ENCODE data around the gene PRRT1. TPM values are rescaled to one million over a fixed set of nuclear protein-coding genes. Genes with fewer than 3 reads are reported as not detected.

PRRT1 gene
- total RNA-seq, 1 donor from 2014 or later: 1.2 TPM

DNA sequence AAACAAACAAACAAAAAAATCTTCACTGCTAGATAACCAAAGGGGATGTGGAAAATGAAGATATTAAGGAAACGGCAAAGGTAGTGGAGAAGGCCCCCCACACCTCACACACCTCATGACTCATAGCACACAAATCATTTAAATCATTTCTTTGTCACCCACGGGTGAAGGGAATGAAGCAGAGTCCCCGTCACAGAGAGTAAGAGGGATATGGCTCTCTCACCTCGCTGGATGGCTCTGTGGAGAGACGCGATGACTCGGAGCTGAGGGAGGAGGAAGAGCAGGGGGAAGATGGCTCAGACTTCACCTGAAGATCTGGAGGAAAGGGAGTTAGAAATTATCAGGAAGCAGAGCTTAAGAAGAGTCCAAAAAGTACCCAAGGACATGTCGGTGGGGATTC is 24.9 kb downstream of the PRRT1 start:
- no peak for DNase-seq (ENCODE audit: low spot score)

DNA sequence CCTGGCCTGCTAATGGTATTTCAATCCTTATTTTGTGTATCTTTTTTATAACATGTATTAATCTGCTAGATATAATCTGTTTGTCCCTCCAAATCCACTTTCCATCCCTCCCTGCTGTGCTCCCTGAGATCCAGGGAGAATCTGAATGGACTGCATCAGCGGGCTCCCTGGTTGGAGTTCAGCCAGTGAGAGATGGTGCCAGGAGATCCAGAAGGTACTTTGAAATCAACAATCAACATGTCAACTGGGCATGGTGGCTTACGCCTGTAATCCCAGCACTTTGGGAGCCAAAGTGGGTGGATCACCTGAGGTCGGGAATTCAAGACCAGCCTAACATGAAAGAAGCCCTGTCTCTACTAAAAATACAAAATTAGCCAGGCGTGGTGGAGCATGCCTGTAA is 28.1 kb downstream of the PRRT1 start:
- DNase-seq (ENCODE audit: low spot score): no peak

DNA sequence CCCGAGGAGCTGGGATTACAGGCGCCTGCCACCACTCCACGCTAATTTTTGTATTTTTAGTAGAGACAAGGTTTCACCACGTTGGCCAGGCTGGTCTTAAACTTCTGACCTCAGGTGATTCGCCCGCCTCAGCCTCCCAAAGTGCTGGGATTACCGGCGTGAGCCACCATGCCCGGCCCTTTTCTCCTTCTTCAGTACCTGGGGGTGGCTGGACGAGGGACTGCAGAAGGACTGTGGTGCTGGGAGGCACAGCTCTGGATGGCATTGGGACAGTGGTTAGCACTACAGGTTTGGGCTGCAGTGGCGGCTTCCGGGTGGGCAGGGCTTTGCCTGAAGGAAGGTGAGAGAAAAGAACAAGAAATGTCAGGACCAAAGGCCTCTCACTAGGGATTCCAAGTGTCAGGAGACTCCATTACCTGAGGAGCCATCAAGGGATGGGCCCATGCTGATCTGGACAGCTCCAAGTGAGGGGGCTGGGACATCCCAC is 31.1 kb downstream of the PRRT1 start:
- no peak for DNase-seq (ENCODE audit: low spot score)

DNA sequence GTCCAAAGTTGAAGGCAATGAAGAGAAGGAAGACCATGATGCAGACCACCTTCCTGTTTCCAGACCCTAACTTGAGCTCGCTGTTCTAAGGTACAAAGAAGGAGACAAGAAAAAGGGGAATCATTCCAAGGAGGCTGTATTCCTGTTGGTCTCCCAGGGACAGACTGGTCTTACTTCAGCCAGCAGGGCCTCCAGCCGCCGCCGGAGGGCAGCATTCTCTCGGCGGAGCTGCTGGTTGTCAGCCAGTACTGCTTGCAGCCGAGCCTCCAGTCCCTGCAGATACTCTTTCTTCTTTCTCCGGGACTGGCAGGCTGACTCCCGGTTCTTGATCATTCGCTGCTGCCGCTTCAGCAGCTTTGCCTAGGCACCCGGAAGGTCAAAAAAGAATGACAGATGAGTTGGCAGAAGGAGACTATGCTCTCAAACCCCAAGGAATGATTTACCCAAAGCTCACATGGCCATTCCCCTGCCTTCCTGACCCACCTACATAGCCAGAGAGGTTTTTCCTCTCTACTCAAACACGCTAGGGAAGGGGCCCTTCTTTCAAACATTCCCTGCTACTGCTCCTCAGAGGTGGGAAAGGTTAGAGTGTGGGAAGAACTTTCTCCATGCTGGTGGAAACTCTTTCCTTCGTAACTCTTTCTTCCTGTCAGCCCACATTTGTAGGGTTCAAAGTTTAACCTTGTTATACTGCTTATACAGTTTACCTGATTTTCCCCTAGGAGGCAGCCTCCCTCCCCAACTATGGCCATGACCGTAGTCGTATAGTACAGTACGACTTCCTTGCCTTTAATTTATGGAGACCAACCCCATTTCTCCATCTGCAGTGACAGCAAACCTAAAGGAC is 32.7 kb downstream of the PRRT1 start:
- DNase-seq (ENCODE audit: low spot score): peak; percentile 90

DNA sequence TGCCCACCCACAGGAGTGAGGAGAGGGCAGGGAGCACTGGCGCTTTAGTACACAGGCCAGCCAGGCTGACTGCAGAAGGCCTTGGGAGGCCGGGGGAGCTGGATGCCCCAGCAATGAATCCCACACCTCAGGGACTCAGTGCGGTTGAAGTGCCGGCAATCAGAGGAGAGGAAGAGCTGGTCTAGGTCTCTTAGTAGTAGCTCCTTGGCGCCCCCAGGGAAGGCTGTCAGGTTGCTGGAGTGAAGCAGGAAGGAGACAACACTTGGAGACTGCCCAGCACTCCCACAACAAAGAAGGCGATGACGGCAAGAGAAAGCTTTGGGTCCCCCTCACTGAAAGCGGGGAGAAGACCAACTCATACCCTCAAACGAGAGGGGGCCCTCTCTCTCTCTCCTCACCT is 34.3 kb downstream of the PRRT1 start:
- no peak for DNase-seq (ENCODE audit: low spot score)

DNA sequence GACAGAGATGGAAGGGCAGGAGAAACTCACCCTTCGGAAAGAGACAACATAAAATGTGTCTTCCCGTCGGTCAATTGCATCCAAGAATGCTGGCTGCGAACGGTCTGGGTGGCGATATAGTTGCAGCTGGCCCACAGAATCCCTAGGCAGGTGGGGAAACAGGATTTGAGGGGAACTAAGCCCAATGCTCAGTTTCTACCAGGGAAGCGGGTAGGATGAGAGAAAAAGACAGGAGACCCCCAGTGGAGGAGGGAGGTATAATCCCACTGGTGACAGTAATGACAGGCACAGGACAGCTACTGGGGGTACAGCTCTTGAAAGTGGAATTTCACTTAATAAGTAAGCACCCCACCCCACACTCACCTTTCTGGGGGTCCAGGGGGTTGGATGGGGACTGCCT is 35.1 kb downstream of the PRRT1 start:
- no peak for DNase-seq (ENCODE audit: low spot score)

DNA sequence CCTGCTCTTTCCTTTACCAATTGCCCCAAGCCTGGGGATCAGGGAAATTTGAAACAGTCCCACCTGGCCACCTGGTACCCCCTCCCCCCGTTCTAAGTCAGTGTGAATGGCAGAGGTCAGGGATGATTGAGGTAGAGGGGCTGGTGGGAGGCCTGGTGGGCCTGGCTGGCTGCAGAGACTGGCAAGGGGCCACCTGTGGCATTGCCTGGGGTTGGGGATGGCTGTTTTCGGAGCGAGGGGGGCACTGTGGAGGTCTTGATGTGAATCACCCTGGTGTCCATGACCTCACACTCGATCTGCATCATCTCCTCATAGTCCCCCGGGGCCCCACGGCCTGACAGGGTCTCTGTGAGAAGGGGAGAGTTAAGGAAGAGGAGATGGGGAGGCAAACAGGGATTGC is 36.1 kb downstream of the PRRT1 start:
- no peak for DNase-seq (ENCODE audit: low spot score)

DNA sequence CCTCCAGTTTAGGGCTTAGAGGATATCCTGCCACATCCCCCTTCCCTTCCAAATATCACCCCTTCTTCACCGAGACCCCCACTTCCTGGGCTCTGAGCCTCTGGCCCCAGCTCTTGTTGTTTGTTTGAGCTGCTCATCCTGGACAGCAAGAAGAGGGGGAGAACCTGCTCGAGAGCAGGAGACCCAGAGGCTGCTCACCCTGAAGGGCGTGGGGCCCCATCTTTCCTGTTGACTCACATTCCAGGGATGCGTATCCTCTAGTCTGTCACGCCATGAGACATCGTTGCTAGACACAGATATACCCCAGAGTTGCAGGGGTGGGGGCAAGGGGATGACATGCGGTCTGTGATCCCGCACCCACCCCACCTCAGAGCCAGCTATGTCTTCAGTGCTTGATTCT is 36.9 kb downstream of the PRRT1 start:
- peak; percentile 81 for DNase-seq (ENCODE audit: low spot score)

DNA sequence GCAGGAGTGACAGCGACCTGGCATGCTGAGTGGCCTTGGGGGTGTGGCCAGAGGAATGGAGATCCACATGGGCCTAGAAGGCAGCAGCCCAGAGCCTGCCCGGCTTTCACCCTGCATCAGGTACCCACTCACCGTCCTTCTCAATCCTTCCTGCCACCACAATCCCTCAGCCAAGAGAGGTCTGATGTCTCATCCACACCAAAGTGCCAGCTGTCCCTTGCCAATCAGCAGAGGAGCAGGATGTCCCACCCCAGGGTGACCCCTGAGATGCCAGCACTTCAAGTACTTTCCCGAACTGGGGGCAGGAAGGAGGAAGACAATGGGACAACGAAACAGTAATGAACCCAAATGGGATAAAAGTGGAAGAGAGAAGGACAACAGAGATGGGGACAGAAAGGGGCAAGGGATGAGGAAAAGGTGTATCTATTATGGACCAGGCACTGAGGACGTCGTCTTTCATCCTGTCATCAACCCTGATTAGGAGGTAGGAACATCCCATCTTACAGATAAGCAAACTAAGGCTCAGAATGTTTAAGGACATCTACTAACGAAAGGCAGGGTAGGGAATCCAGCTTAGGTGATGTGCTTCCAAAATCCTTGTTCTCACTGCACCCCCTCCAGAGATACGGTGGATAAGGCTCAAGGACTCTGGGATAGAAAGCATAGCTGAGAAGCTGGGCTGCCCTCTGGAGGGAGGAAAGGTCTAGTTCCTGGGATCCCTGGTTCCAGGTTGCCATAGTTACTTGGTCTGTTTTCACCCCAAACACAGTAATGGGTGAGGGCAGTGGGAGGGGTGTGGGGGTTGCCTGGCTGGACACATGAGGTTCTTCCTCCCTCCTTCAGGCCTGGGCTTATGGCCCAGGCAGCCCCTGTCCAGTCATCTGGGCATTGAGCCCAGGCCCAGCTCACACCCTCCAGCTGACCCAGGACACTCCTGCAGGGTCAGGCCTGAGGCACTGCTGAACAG is 38.1 kb downstream of the PRRT1 start:
- peak; percentile 90 for DNase-seq (ENCODE audit: low spot score)

DNA sequence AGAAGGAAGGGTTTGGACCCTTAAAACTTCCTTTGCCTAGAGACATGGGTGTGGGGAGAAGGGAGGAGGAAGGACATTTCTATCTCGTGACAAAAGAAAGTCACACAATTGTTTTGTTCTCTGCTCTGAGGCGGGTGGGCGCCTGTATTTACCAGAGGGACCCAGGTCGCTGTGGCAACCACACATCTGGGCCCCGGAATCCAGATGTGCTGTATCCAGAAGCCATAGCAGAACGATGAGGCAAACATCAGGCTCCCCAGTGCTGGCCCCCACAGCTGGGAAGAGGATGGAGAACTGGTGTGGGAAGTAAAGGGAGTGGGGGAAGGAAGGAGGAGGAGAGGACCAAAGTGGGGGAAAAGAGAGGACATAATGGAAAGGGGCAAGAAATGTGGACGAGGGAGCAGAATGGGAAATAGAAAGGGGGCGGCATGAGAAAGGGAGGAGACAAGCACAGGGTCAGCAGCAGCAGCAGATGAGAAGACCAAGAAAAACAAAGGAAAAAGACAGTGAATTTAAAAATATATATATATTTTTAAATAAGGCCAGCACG is 39.2 kb downstream of the PRRT1 start:
- peak; percentile 58 for DNase-seq (ENCODE audit: low spot score)

DNA sequence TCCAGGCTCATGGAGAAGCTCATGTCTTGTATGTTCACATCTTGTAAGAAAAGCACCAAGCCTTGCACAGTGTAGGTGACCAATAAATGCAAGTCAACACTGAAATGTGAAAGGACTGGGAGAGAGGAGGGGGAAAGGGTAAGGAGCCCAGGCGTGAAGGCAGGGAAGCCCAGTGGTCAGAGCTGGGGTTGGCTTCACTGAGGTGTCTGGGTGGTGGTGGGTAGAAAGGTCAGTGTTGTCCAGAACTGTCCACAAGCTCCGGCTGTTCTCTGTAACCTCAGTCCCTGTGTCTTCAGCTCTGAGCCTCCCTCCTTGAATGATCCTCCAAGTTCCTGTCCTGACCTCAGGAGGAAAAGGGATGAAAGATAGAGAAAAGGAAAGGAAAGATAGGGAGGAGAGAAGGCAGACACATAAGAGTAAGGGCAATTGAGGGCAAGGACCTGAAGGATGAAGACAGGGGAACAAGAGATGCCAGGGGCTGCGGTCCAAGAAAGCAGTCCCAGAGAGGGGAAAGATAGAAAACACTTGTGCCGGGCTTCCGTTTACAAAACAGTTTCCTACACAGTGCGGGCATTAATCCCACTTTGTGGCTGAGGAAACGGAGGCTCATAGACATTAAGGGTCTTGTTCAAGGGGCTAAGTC is 40.2 kb downstream of the PRRT1 start:
- DNase-seq (ENCODE audit: low spot score): no peak

DNA sequence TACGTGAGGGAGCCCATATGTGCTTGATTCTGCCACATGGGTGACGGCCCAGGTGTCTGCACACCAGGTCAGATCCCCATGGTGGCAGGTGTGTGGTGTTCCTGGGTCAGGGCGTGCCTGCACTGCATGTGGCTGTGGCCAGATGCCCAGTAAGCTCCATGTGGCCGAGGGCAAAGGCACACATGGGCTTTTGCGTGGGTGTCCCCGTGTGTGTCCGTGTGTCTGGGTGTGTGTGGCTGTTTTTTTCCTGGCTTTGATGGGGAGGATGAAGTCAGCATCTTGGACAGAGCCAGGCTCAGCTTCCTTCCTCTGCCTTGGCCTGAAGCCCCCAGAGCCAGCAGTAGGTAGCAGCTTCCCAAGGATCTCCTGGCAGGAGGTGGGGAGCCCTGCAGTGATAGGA is 41.1 kb downstream of the PRRT1 start:
- no peak for DNase-seq (ENCODE audit: low spot score)

DNA sequence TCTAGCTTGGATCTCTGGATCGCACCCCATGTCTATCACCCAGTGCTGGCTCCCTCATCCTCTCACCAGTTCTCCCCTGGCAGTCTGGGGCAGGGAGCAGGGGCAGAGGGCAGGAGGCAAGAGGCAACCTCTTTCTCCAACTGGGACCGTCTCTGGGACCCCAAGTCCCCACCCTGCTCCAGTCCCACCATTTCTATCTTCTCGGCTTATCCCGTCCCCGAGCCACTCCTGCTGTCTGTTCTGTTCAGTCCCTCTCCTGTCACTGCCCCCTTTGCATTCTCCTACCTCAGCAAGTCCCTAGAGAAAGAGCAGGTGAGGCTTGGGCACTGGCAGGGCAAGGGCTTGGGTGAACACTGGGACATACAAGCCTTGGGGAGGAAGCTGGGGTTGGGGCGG is 42.0 kb downstream of the PRRT1 start:
- DNase-seq (ENCODE audit: low spot score): no peak

DNA sequence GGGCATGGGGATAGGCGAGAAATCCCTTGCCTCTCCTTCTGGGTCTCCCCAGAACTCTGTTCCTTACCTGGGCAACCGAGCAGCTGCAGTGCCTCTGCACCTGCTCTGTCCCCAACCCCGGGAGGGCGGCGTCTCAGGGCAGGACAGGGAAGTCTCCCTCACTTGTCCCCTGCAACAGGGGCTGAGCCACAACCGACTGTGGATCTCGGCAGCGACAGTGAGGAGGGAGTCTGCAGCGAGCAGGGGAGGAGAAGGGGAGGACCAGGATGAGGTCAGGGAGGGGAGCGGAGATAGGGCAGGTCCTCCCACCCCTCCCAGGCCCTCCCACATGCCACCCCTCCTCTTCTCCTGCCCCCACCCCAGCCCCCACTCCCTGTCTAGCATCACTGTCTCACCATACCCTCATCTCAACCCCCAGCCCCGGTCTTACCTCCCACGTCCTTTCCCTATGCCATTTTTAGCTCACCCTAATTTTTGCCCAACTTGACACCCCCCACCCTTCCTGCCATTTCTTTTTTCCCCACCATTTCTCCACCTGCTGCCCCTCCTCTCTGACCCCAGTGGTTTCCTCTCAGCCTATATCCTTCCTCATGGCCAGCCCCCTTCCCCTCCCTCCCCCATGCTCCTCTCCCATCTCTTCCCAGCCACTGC is 42.5 kb downstream of the PRRT1 start, which contains the start of gene TNXB:
Gene TNXB (minus strand): TSS at position 225 of the 651 bp plus-strand sequence. CDS start 11,140 bp downstream, outside the sequence.
- no peak for DNase-seq (ENCODE audit: low spot score)

DNA sequence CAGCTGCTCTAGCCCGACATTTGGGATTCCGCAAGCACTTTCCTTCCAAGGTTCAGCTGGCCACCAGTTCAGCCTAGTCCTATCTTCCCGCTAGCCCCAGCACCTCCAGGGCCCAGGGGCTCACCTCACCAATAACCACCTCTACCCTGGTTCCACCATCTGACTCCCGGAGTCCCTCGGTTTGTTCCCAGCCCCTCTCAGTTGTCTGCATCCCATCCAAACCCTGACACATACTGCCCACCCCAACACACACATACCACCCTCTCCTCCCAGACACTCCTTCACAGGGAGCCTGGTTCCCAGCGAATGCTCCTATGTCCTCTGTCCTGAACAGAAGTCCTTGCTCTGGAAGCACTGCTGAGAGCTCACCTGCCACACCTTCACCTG is 43.0 kb downstream of the PRRT1 start:
- no peak for DNase-seq (ENCODE audit: low spot score)

DNA sequence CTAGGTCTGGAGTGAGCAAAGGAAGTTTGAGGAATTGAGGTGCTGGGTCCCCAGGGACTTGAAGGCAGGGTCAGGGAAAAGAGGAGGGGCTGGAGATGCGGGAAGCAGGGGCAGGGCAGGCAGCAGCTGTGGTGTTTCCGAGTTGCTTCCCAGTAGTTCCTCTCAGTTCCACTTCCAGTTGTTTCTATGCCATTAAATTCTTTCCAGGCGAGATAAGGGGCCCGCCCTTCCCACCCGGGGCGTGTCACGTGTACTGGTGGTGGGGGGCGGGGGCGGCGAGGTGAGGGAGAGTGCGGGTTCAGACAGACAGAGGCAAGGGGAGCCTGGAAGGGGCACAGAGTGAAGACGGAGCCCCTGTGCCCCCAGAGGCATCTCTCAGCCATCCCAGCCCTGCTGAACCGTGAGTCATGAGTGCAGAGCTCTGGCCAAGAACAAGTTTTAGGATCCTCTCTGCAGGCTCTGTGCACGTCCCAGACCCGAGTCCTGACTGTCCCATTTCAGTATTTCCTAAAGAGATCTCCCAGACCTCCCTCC is 43.6 kb downstream of the PRRT1 start:
- peak; percentile 85 for DNase-seq (ENCODE audit: low spot score)

DNA sequence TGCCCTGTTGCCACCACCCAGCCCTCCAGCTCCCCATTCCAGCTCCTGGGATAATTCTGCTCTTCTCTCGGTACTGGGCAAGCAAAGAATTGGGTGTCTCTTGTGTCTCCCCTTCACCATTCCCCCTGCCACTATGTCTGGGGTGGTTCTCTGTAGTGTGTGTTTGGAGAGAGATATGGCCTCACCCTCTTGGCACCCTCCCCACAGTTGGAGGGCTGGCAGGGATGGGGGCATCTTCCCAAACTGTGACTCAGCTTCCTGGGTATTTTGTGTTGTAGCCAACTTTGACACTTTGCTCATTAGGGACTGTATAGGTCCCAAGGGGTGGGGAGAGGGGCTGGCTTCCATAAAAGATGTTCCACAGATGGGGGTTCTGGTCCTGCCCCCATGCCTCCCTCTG is 44.3 kb downstream of the PRRT1 start:
- no peak for DNase-seq (ENCODE audit: low spot score)

DNA sequence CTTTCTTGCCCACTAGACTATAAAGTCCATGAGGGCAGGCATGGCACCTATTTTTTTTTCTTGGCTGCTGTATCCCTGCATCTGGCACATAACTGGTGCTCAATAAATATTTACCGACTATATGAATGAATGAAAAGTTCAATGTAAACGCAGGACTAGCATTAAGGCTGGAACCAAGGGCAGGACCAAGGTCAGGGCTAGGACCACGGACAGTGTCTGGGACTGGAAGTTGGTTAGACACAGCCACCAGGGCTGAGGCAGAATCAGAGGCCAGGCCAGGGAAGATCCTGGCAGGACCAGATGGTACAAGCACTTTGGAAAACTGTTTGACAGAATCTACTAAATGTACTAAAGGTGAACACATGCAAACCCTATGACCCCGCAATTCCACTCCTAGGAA is 46.3 kb downstream of the PRRT1 start:
- no peak for DNase-seq (ENCODE audit: low spot score)

DNA sequence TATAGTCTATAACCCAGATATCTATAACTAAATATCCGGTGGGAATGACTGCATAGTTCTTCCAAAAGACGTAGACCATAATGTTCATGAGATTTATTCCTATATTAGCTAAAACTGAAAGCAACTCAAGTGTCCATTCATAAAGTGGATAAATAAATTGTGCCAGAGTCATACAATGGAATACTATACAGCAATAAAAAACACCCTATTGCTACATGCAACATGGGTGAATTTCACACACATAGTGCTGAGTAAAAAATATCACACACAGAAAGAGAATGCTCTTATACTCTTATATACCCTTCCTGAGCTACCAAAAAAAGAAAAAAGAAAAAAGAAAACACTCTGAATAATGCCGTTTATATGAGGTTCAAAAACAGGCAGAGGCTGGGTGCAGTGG is 49.5 kb downstream of the PRRT1 start:
- no peak for DNase-seq (ENCODE audit: low spot score)

DNA sequence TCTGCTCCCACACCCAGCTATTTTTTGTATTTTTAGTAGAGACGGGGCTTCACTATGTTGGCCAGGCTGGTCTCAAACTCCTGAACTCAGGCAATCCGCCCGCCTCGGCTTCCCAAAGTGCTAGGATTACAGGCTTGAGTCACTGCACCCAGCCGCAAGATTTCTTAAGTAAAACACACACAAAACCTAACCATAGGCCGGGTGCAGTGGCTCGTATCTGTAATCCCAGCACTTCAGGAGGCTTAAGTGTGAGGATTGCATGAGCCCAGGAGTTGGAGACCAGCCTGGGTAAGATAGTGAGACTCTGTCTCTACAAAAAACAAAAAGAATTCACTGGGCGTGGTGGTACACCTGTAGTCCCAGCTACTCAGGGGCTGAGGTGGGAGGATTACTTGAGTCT is 51.5 kb downstream of the PRRT1 start:
- DNase-seq (ENCODE audit: low spot score): peak; percentile 63

All from umbilical cord (tissue), 2 donors.